Smooth muscle cell (in vitro differentiated cells): ENCODE data around the gene GADD45GIP1. TPM values are rescaled to one million over a fixed set of nuclear protein-coding genes. Genes with fewer than 3 reads are reported as not detected.

ENCODE experiments used
- DNase-seq: peaks from one replicate; lab custom pipeline; 2025; ENCODE audit not compliant: unreplicated experiment; lab: John Stamatoyannopoulos, UW
- H2AFZ ChIP-seq: fragments of 200-600 bp; sonication (generic); 2 replicates; pipeline ENCODE4 v1.6.0; 2016; ENCODE audit warnings: antibody characterized with exemption, low read depth, mild to moderate bottlenecking
- H3F3A ChIP-seq: fragments of 200-600 bp; sonication (generic); 2 replicates; pipeline ENCODE4 v1.6.0; 2017; ENCODE audit warnings: antibody characterized with exemption, low read depth
- H3K27ac ChIP-seq: fragments of 200-600 bp; sonication (generic); 2 replicates; pipeline ENCODE4 v1.5.1; 2016; ENCODE audit warnings: low read depth, mild to moderate bottlenecking
- H3K27me3 ChIP-seq: fragments of 200-600 bp; sonication (generic); 2 replicates; pipeline ENCODE4 v1.6.1; 2016; ENCODE audit warnings: low read depth, mild to moderate bottlenecking
- H3K36me3 ChIP-seq: fragments of 200-600 bp; sonication (generic); 2 replicates; pipeline ENCODE4 v1.5.1; 2016; ENCODE audit warnings: low read depth
- H3K4me1 ChIP-seq: fragments of 200-600 bp; sonication (generic); 2 replicates; pipeline ENCODE4 v1.5.1; 2016; ENCODE audit warnings: low read depth
- H3K4me2 ChIP-seq: fragments of 200-600 bp; sonication (generic); 2 replicates; pipeline ENCODE4 v1.6.0; 2016; ENCODE audit warnings: mild to moderate bottlenecking
- H3K4me3 ChIP-seq: fragments of 200-600 bp; sonication (generic); 2 replicates; pipeline ENCODE4 v1.5.1; 2016; ENCODE audit warnings: mild to moderate bottlenecking
- H3K79me2 ChIP-seq: fragments of 200-600 bp; sonication (generic); 2 replicates; pipeline ENCODE4 v1.6.0; 2016; ENCODE audit warnings: low read depth, mild to moderate bottlenecking
- H3K9ac ChIP-seq: fragments of 200-600 bp; sonication (generic); 2 replicates; pipeline ENCODE4 v1.6.0; 2016; ENCODE audit warnings: low read depth
- H3K9me3 ChIP-seq: fragments of 200-600 bp; sonication (generic); replicated peaks from 2 replicates; pipeline ENCODE4 v1.5.1; 2016; ENCODE audit warnings: low read depth
- H4K20me1 ChIP-seq: fragments of 200-600 bp; sonication (generic); 2 replicates; pipeline ENCODE4 v1.6.0; 2016; ENCODE audit warnings: low read depth
- CTCF ChIP-seq: fragments of 200-600 bp; sonication (generic); IDR thresholded peaks from 2 replicates; pipeline ENCODE4 v1.5.1; 2017; ENCODE audit warnings: borderline replicate concordance, mild to moderate bottlenecking, antibody characterized with exemption; ENCODE audit not compliant: insufficient read depth, poor library complexity, severe bottlenecking
- WGBS: methylation state at CpG from one replicate; pipeline ENCODE4 v1.1.7; 2016; ENCODE audit warnings: low lambda C conversion rate; 5-methylcytosine and 5-hydroxymethylcytosine counted together
- polyA plus RNA-seq: library from polyadenylated mRNA; unstranded; fragments of >200 nt; fragmentation: Nextera tagmentation; extraction: Ambion mirVana; gene quantifications from 2 replicates; pipeline ENCODE4 v1.2.1, GENCODE V29; 2016
- total RNA-seq: library from RNA; depleted of rRNA; stranded (reverse); fragments of >200 nt; gene quantifications from 2 replicates; pipeline ENCODE4 v1.2.3, GENCODE V29; 2014

Gene GADD45GIP1
- total and polyA plus RNA-seq, 2 experiments from 2014 or later = 51.5 to 152 TPM

DNA sequence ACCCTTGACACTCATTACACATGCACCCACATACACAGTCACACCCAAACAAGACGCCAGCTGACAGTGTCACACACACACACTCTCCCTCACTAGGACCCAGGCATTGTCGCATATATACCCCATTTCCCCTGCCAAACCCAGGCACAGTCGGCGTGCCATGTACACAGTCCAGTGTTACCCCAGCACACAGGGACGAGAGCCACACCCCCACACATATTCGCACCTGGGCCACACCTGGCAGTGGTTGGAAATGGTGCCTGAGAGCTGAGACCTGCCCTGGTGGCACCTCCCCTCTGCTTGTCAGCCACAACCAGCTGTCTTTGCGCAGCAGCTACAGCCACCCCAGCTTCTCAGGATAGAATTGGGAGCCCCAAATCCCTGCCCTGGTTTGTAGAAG, 47.2 kb upstream of the GADD45GIP1 start:
- H3F3A ChIP-seq = no peaks in the 10 kb centered on the region
- TF ChIP-seq CTCF = no peak
- no peaks in the 10 kb centered on the region for H3K9me3 ChIP-seq
- H3K27ac ChIP-seq = no peak overlapping the region
- H3K4me3 ChIP-seq = no peak overlapping the region
- no peaks in the 10 kb centered on the region for H3K4me1 ChIP-seq
- no peak overlapping the region for H3K4me2 ChIP-seq
- 84% methylated on average over 7 of the region's 7 CpGs for WGBS
- peaks cover 44% of the 10 kb centered on the region for H4K20me1 ChIP-seq
- no peaks in the 10 kb centered on the region for H3K79me2 ChIP-seq
- H3K36me3 ChIP-seq = no peaks in the 10 kb centered on the region
- no peak overlapping the region for H2AFZ ChIP-seq
- no peak for DNase-seq
- no peak overlapping the region for H3K9ac ChIP-seq
- H3K27me3 ChIP-seq = peaks cover 77% of the 10 kb centered on the region

DNA sequence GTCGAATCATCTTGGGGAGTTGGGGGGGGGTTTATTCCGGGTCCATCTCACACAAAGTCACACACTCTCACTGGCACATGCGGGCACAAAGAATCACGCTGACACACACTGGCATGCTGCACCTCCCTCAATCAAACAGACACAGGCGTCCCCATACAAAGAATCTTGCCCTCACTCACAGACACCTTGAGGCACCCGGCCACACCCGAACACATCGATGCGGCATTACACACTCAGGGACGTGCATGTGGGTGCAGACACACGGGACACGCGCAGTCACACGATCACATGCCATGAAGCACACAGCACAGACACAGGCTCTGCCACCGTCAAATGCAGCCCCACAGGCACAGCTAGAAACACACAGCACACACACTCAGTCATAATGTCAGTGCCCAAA, 46.1 kb upstream of the GADD45GIP1 start:
- Histone ChIP-seq H3K27ac (no peak overlapping the region), H4K20me1 (peaks cover 32% of the 10 kb centered on the region), H3K36me3 (no peaks in the 10 kb centered on the region), H3K4me3 (no peak overlapping the region), H3K79me2 (no peaks in the 10 kb centered on the region), H3K4me1 (no peaks in the 10 kb centered on the region), H2AFZ (no peak overlapping the region), H3F3A (no peaks in the 10 kb centered on the region), H3K9me3 (no peaks in the 10 kb centered on the region), H3K4me2 (no peak overlapping the region), H3K9ac (no peak overlapping the region), H3K27me3 (peaks cover 71% of the 10 kb centered on the region)
- 93% methylated on average over 15 of the region's 15 CpGs for WGBS
- DNase-seq = no peak
- TF ChIP-seq CTCF = no peak

GRCh38 chr19:13002166-13002898, 45.3 kb upstream of the GADD45GIP1 start:
- H3K4me2 ChIP-seq = no peak overlapping the region
- no peak overlapping the region for H3K4me3 ChIP-seq
- no peaks in the 10 kb centered on the region for H3F3A ChIP-seq
- no peak overlapping the region for H2AFZ ChIP-seq
- WGBS = 96% methylated on average over 11 of the region's 29 CpGs
- H3K79me2 ChIP-seq = no peaks in the 10 kb centered on the region
- TF ChIP-seq CTCF = no peak
- H3K27me3 ChIP-seq = peaks cover 70% of the 10 kb centered on the region
- peaks cover 29% of the 10 kb centered on the region for H4K20me1 ChIP-seq
- no peaks in the 10 kb centered on the region for H3K4me1 ChIP-seq
- no peak overlapping the region for H3K9ac ChIP-seq
- no peaks in the 10 kb centered on the region for H3K9me3 ChIP-seq
- no peaks in the 10 kb centered on the region for H3K36me3 ChIP-seq
- no peak overlapping the region for H3K27ac ChIP-seq
- no peak for DNase-seq
